SK-N-SH (cell line): ENCODE measurements around the gene DEGS1. TPM values are rescaled to one million over a fixed set of nuclear protein-coding genes. Genes with fewer than 3 reads are reported as not detected.

Experiments used
- CTCF ChIA-PET: fragments of 300-600, 350-600 bp; formaldehyde crosslinking; extraction: SDS; loops from one replicate; lab custom pipeline; 2021; lab: Yijun Ruan, JAX
- POLR2A ChIA-PET: fragments of 350-600 bp; sonication (Branson Sonifier 250); formaldehyde crosslinking; extraction: SDS; loops from one replicate; lab custom pipeline; 2020; ENCODE audit warnings: antibody characterized with exemption, inconsistent platforms; lab: Yijun Ruan, JAX
- DNase-seq: peaks from one replicate; pipeline ENCODE4 v3.0.0; 2012
- H2AFZ ChIP-seq: fragments of 200-600 bp; sonication (generic); 2 replicates; pipeline ENCODE4 v1.8.1; 2016; ENCODE audit warnings: antibody characterized with exemption, mild to moderate bottlenecking, low read depth
- H3F3A ChIP-seq: fragments of 200-600 bp; sonication (generic); replicated peaks from 2 replicates; pipeline ENCODE3; 2016; ENCODE audit warnings: antibody characterized with exemption, mild to moderate bottlenecking; ENCODE audit not compliant: insufficient read depth
- H3K27ac ChIP-seq, 2 experiments: fragments of 200-500 bp in 1 of 2; fragments of 200-600 bp in 1 of 2; sonication (Bioruptor generic) in 1 of 2; sonication (generic), shearing (Covaris generic) in 1 of 2; 2 replicates each; pipeline versions ENCODE4 v1.5.1 to v1.6.1; 2014 to 2016; ENCODE audit warnings: low read depth in 2 of 2, inconsistent platforms in 1 of 2, low read length in 1 of 2, mild to moderate bottlenecking in 1 of 2, mixed read lengths in 1 of 2
- H3K27me3 ChIP-seq: fragments of 200-600 bp; sonication (generic), shearing (Covaris generic); 2 replicates; pipeline ENCODE4 v1.6.1; 2016; ENCODE audit warnings: mixed run types; ENCODE audit not compliant: insufficient read depth
- H3K36me3 ChIP-seq, 2 experiments: fragments of 200-500 bp in 1 of 2; fragments of 200-600 bp in 1 of 2; sonication (Bioruptor generic) in 1 of 2; sonication (generic) in 1 of 2; replicated peaks in 1 of 2; 2 replicates each; pipeline versions ENCODE3 to v1.5.1; 2014 to 2016; ENCODE audit warnings: low read length in 1 of 2, mild to moderate bottlenecking in 1 of 2; ENCODE audit not compliant: insufficient read depth in 2 of 2, control insufficient read depth in 1 of 2
- H3K4me1 ChIP-seq, 2 experiments: fragments of 200-500 bp in 1 of 2; fragments of 200-600 bp in 1 of 2; sonication (Bioruptor generic) in 1 of 2; sonication (generic), shearing (Covaris generic) in 1 of 2; 2 replicates each; pipeline versions ENCODE4 v1.5.1 to v1.6.1; 2014 to 2016; ENCODE audit warnings: low read depth in 1 of 2, low read length in 1 of 2, mixed run types in 1 of 2; ENCODE audit not compliant: insufficient read depth in 2 of 2, control insufficient read depth in 1 of 2
- H3K4me2 ChIP-seq: fragments of 200-600 bp; sonication (generic), shearing (Covaris generic); 2 replicates; pipeline ENCODE4 v1.6.1; 2017; ENCODE audit warnings: mixed run types
- H3K4me3 ChIP-seq, 2 experiments: fragments of 200-500 bp in 1 of 2; fragments of 200-600 bp in 1 of 2; sonication (Bioruptor generic) in 1 of 2; sonication (generic), shearing (Covaris generic) in 1 of 2; 2 replicates each; pipeline versions ENCODE4 v1.5.1 to v1.8.1; 2014 to 2016; ENCODE audit warnings: low read depth in 2 of 2, inconsistent platforms in 1 of 2, low read length in 1 of 2, mild to moderate bottlenecking in 1 of 2, mixed read lengths in 1 of 2, moderate library complexity in 1 of 2
- H3K79me2 ChIP-seq: fragments of 200-600 bp; sonication (generic); 2 replicates; pipeline ENCODE4 v1.8.1; 2017; ENCODE audit warnings: mild to moderate bottlenecking; ENCODE audit not compliant: insufficient read depth
- H3K9ac ChIP-seq: fragments of 200-600 bp; sonication (generic); 2 replicates; pipeline ENCODE4 v1.6.1; 2017; ENCODE audit warnings: mixed run types
- H3K9me2 ChIP-seq: fragments of 200-600 bp; sonication (generic); 2 replicates; pipeline ENCODE4 v1.6.1; 2017; ENCODE audit warnings: mixed run types
- H3K9me3 ChIP-seq: fragments of 200-600 bp; sonication (generic); 2 replicates; pipeline ENCODE4 v1.6.1; 2017; ENCODE audit warnings: mixed run types, mild to moderate bottlenecking, moderate library complexity
- H4K20me1 ChIP-seq: fragments of 200-600 bp; sonication (generic); 2 replicates; pipeline ENCODE4 v1.6.1; 2017; ENCODE audit warnings: mild to moderate bottlenecking, mixed run types; ENCODE audit not compliant: insufficient read depth
- CHD2 ChIP-seq: fragments of 150-350 bp; IDR thresholded peaks from 2 replicates; pipeline ENCODE4 v1.6.1; 2018; ENCODE audit warnings: low read length; ENCODE audit not compliant: partially characterized antibody
- EP300 ChIP-seq, 2 experiments: IDR thresholded peaks; 2 replicates each; pipeline versions ENCODE4 v1.4.0 to v1.6.1; 2012; ENCODE audit warnings: borderline replicate concordance in 1 of 2, low read depth in 1 of 2, low read length in 1 of 2
- EZH2phosphoT487 ChIP-seq: fragments of 200-600 bp; sonication (generic); IDR thresholded peaks from 2 replicates; pipeline ENCODE4 v1.6.1; 2017; ENCODE audit warnings: low read depth, mixed run types, mild to moderate bottlenecking, antibody characterized with exemption, moderate library complexity, borderline replicate concordance
- FOSL2 ChIP-seq: IDR thresholded peaks from 2 replicates; pipeline ENCODE4 v1.4.0; 2012; ENCODE audit warnings: low read depth, mild to moderate bottlenecking, moderate library complexity, borderline replicate concordance
- FOXJ3 ChIP-seq: sonication (generic); formaldehyde crosslinking; IDR thresholded peaks from 2 replicates; pipeline ENCODE4 v1.5.1; 2020; ENCODE audit warnings: mild to moderate bottlenecking, missing genetic modification reagents
- FOXM1 ChIP-seq: IDR thresholded peaks from 2 replicates; pipeline ENCODE4 v1.4.0; 2012; ENCODE audit warnings: low read depth, mild to moderate bottlenecking
- GABPA ChIP-seq: IDR thresholded peaks from 2 replicates; pipeline ENCODE4 v1.4.0; 2012; ENCODE audit warnings: low read depth, mild to moderate bottlenecking
- GATA2 ChIP-seq: sonication (generic); formaldehyde crosslinking; IDR thresholded peaks from 2 replicates; pipeline ENCODE4 v1.5.0; 2020; ENCODE audit warnings: mild to moderate bottlenecking, missing genetic modification reagents
- JUND ChIP-seq: IDR thresholded peaks from 2 replicates; pipeline ENCODE4 v1.4.0; 2012
- MXI1 ChIP-seq: IDR thresholded peaks from 2 replicates; pipeline ENCODE4 v1.6.1; 2012; ENCODE audit warnings: mild to moderate bottlenecking, low read depth, low read length, improper control_type of control experiment
- NFIC ChIP-seq: IDR thresholded peaks from 2 replicates; pipeline ENCODE4 v1.4.0; 2012; ENCODE audit warnings: borderline replicate concordance
- NRF1 ChIP-seq: IDR thresholded peaks from 2 replicates; pipeline ENCODE4 v1.6.1; 2012; ENCODE audit warnings: low read depth, mild to moderate bottlenecking, low read length
- RAD21 ChIP-seq: IDR thresholded peaks from 2 replicates; pipeline ENCODE4 v1.6.1; 2012; ENCODE audit warnings: mild to moderate bottlenecking, low read length
- TAF1 ChIP-seq: IDR thresholded peaks from 2 replicates; pipeline ENCODE4 v1.6.1; 2012; ENCODE audit warnings: low read depth, mild to moderate bottlenecking, low read length, moderate library complexity, borderline replicate concordance
- TCF12 ChIP-seq: IDR thresholded peaks from 2 replicates; pipeline ENCODE4 v1.4.0; 2012
- TEAD4 ChIP-seq: IDR thresholded peaks from 2 replicates; pipeline ENCODE4 v1.4.0; 2012; ENCODE audit warnings: mild to moderate bottlenecking, borderline replicate concordance; ENCODE audit not compliant: insufficient read depth
- WGBS: methylation state at CpG from one replicate; pipeline ENCODE4 v1.1.6; 2017; ENCODE audit warnings: low lambda C conversion rate; 5-methylcytosine and 5-hydroxymethylcytosine counted together
- polyA plus RNA-seq, 3 experiments: library from polyadenylated mRNA; depleted of rRNA; stranded (reverse); fragments of >200 nt; gene quantifications; 2 replicates each; pipeline ENCODE4 v1.2.3, GENCODE V29; 2012
- TF ChIP-seq, protein P1 (sequence below): fragments of 150-350 bp; IDR thresholded peaks from 2 replicates; pipeline ENCODE4 v1.6.1; 2016; ENCODE audit warnings: mild to moderate bottlenecking, low read depth, low read length
- TF ChIP-seq, protein P2 (sequence below): IDR thresholded peaks from 2 replicates; pipeline ENCODE4 v1.6.1; 2012; ENCODE audit warnings: mild to moderate bottlenecking, low read depth, low read length, moderate library complexity
- TF ChIP-seq, protein P3 (sequence below): fragments of 200-600 bp; sonication (generic); IDR thresholded peaks from 2 replicates; pipeline ENCODE4 v1.6.1; 2017; ENCODE audit warnings: antibody characterized with exemption, mild to moderate bottlenecking, moderate library complexity
- TF ChIP-seq, protein P4 (sequence below): IDR thresholded peaks from 2 replicates; pipeline ENCODE4 v1.4.0; 2012; ENCODE audit warnings: low read depth
- TF ChIP-seq, protein P5 (sequence below): IDR thresholded peaks from 2 replicates; pipeline ENCODE4 v1.4.0; 2012; ENCODE audit warnings: low read depth, borderline replicate concordance

The DEGS1 gene
- polyA plus RNA-seq, 1 of the 3 experiments (the other 2 are of a cell fraction), result 62.3 TPM

DNA sequence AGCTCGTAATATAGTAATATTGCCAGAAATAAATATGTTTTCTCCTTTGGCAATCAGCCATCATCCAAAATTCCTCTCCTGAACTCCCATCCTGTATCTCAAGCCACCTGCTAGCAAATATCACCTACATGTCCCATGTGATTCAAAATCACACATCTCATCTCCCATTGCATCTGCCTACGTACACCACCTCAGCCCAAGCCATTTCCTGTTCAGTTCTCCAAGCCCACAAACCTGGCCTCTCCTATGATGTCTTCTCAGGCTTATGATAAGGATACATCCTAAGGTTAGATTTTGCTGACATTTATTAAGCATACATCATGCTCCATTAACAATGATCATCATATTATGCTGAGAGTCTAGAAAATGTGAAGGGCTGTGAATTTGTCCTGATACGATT lies 31.9 kb upstream of the DEGS1 start:
- DNase-seq, result no peak
- Histone ChIP-seq H3K9me2 (no peaks in the 10 kb centered on the region), H3K9ac (no peak overlapping the region), H3K79me2 (peaks cover 3% of the 10 kb centered on the region; the same call in 1 of the 2 replicates), H3K9me3 (no peaks in the 10 kb centered on the region), H2AFZ (no peak overlapping the region; the same call in 1 of the 2 replicates), H4K20me1 (no peaks in the 10 kb centered on the region), H3K4me3 (no peak overlapping the region), H3K4me2 (no peak overlapping the region)
- POLR2A ChIA-PET, result no interaction called here
- 92% methylated on average over 3 of the region's 3 CpGs for WGBS
- no peak for TF ChIP-seq TCF12
- TF ChIP-seq, protein P1, sequence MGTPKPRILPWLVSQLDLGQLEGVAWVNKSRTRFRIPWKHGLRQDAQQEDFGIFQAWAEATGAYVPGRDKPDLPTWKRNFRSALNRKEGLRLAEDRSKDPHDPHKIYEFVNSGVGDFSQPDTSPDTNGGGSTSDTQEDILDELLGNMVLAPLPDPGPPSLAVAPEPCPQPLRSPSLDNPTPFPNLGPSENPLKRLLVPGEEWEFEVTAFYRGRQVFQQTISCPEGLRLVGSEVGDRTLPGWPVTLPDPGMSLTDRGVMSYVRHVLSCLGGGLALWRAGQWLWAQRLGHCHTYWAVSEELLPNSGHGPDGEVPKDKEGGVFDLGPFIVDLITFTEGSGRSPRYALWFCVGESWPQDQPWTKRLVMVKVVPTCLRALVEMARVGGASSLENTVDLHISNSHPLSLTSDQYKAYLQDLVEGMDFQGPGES, result no peak
- no peak for TF ChIP-seq RAD21
- TF ChIP-seq FOSL2, result no peak
- no peak for TF ChIP-seq FOXM1
- TF ChIP-seq EZH2phosphoT487, result no peak
- TF ChIP-seq, protein P2, sequence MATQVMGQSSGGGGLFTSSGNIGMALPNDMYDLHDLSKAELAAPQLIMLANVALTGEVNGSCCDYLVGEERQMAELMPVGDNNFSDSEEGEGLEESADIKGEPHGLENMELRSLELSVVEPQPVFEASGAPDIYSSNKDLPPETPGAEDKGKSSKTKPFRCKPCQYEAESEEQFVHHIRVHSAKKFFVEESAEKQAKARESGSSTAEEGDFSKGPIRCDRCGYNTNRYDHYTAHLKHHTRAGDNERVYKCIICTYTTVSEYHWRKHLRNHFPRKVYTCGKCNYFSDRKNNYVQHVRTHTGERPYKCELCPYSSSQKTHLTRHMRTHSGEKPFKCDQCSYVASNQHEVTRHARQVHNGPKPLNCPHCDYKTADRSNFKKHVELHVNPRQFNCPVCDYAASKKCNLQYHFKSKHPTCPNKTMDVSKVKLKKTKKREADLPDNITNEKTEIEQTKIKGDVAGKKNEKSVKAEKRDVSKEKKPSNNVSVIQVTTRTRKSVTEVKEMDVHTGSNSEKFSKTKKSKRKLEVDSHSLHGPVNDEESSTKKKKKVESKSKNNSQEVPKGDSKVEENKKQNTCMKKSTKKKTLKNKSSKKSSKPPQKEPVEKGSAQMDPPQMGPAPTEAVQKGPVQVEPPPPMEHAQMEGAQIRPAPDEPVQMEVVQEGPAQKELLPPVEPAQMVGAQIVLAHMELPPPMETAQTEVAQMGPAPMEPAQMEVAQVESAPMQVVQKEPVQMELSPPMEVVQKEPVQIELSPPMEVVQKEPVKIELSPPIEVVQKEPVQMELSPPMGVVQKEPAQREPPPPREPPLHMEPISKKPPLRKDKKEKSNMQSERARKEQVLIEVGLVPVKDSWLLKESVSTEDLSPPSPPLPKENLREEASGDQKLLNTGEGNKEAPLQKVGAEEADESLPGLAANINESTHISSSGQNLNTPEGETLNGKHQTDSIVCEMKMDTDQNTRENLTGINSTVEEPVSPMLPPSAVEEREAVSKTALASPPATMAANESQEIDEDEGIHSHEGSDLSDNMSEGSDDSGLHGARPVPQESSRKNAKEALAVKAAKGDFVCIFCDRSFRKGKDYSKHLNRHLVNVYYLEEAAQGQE, result no peak
- TF ChIP-seq JUND, result no peak
- no peak for TF ChIP-seq NFIC
- TF ChIP-seq TAF1, result no peak
- no peak for TF ChIP-seq FOXJ3
- TF ChIP-seq NRF1, result no peak
- TF ChIP-seq, all 33 proteins: peak for 0
- Histone ChIP-seq H3K4me1 (no peaks in the 10 kb centered on the region), H3K36me3 (peaks cover 9 to 20% of the 10 kb centered on the region in 2 experiments), H3K27ac (no peak overlapping the region), H3F3A (no peaks in the 10 kb centered on the region), H3K27me3 (no peaks in the 10 kb centered on the region)
- CTCF ChIA-PET, result no interaction called here

DNA sequence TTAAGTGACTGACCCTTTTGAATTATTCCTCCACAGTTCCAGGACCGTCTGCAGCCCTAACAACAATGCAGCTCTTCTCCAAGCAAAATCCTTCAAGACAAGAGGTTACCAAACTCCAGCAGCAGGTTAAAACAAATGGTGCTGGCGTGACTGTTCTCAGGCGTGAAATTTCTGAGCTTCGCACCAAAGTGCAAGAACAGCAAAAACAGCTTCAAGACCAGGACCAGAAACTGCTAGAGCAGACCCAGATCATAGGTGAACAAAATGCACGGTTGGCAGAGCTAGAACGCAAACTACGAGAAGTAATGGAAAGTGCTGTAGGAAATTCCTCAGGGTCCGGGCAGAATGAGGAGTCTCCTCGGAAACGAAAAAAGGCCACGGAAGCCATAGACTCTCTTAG lies 25.7 kb upstream of the DEGS1 start:
- Histone ChIP-seq H3K4me1 (no peaks in the 10 kb centered on the region; a peak in 1 of 4 replicates), H3K79me2 (peaks cover 3% of the 10 kb centered on the region; the same call in 1 of the 2 replicates), H3K27ac (no peak overlapping the region), H3K4me2 (no peak overlapping the region), H3F3A (peaks cover 5% of the 10 kb centered on the region), H4K20me1 (no peaks in the 10 kb centered on the region), H3K9me3 (no peaks in the 10 kb centered on the region), H3K27me3 (no peaks in the 10 kb centered on the region), H2AFZ (no peak overlapping the region), H3K36me3 (peaks cover 63 to 73% of the 10 kb centered on the region in 2 experiments)
- TF ChIP-seq TCF12, result no peak
- TF ChIP-seq, protein P3, sequence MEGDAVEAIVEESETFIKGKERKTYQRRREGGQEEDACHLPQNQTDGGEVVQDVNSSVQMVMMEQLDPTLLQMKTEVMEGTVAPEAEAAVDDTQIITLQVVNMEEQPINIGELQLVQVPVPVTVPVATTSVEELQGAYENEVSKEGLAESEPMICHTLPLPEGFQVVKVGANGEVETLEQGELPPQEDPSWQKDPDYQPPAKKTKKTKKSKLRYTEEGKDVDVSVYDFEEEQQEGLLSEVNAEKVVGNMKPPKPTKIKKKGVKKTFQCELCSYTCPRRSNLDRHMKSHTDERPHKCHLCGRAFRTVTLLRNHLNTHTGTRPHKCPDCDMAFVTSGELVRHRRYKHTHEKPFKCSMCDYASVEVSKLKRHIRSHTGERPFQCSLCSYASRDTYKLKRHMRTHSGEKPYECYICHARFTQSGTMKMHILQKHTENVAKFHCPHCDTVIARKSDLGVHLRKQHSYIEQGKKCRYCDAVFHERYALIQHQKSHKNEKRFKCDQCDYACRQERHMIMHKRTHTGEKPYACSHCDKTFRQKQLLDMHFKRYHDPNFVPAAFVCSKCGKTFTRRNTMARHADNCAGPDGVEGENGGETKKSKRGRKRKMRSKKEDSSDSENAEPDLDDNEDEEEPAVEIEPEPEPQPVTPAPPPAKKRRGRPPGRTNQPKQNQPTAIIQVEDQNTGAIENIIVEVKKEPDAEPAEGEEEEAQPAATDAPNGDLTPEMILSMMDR, result no peak
- TF ChIP-seq JUND, result no peak
- TF ChIP-seq MXI1, result no peak
- no peak for TF ChIP-seq FOXJ3
- TF ChIP-seq GATA2 (CRISPR knock-in tag), result no peak
- no peak for TF ChIP-seq TEAD4
- TF ChIP-seq GABPA, result no peak
- TF ChIP-seq EP300 (IDR thresholded peaks at IDR 0.05; ENCODE audit: borderline replicate concordance in 1 of 2, low read depth in 1 of 2, low read length in 1 of 2), result no peak
- no peak for TF ChIP-seq CHD2
- TF ChIP-seq, protein P4, sequence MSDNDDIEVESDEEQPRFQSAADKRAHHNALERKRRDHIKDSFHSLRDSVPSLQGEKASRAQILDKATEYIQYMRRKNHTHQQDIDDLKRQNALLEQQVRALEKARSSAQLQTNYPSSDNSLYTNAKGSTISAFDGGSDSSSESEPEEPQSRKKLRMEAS, result no peak
- TF ChIP-seq, protein P5, sequence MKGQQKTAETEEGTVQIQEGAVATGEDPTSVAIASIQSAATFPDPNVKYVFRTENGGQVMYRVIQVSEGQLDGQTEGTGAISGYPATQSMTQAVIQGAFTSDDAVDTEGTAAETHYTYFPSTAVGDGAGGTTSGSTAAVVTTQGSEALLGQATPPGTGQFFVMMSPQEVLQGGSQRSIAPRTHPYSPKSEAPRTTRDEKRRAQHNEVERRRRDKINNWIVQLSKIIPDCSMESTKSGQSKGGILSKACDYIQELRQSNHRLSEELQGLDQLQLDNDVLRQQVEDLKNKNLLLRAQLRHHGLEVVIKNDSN, result no peak
- TF ChIP-seq, all 33 proteins: peak for 0
- DNase-seq, result no peak
- Histone ChIP-seq H3K9me2 (no peaks in the 10 kb centered on the region), H3K9ac (no peak overlapping the region), H3K4me3 (no peak overlapping the region)
- CTCF ChIA-PET, result interaction anchor here (1.0 to 1.3 kb wide), 2 partner anchors 39 to 41 kb away, joined by 3 to 4 read pairs; no protein-coding TSS in a partner anchor
- WGBS, result 96% methylated on average over 11 of the region's 11 CpGs
- POLR2A ChIA-PET, result no interaction called here
